Peyer's patch (tissue), 4 donors: ENCODE measurements around the gene BBS1. TPM values are rescaled to one million over a fixed set of nuclear protein-coding genes. Genes with fewer than 3 reads are reported as not detected.

Experiments
- DNase-seq, 3 donors: peaks; one replicate each; pipeline ENCODE4 v3.0.0-alpha.2; 2017 to 2019
- H3K27ac ChIP-seq, 4 donors: fragments of 200-600 bp; sonication (generic); one replicate each; pipeline ENCODE4 v1.5.1; 2016 to 2019
- H3K27me3 ChIP-seq, 2 donors: fragments of 200-600 bp; sonication (generic); one replicate each; pipeline ENCODE4 v1.5.1; 2019
- H3K36me3 ChIP-seq, 3 donors: fragments of 200-600 bp; sonication (generic); one replicate each; pipeline ENCODE4 v1.5.1; 2016 to 2019
- H3K4me1 ChIP-seq, 4 donors: fragments of 200-600 bp; sonication (generic); one replicate each; pipeline ENCODE4 v1.5.1; 2016 to 2019
- H3K4me3 ChIP-seq, 4 donors: fragments of 200-600 bp; sonication (generic); 1 replicate in 3 of 4; 2 replicates in 1 of 4; pipeline ENCODE4 v1.5.1; 2016 to 2019; ENCODE audit warnings: mild to moderate bottlenecking in 1 of 4
- H3K9me3 ChIP-seq, 4 donors: fragments of 200-600 bp; sonication (generic); one replicate each; pipeline ENCODE4 v1.5.1; 2016 to 2019; ENCODE audit warnings: mild to moderate bottlenecking in 1 of 4
- POLR2A ChIP-seq, 2 donors: fragments of 450-650 bp; IDR thresholded peaks; one replicate each; pipeline ENCODE4 v1.5.1; 2017; ENCODE audit warnings: antibody characterized with exemption in 2 of 2, mild to moderate bottlenecking in 2 of 2, moderate library complexity in 2 of 2
- total RNA-seq, 4 donors: library from RNA; depleted of rRNA; stranded (reverse); fragments of >200 nt; gene quantifications; one replicate each; pipeline ENCODE4 v1.1.0, GENCODE V29; 2016
- TF ChIP-seq, protein P1 (sequence below), 6 experiments: fragments of 450-650 bp in 4 of 6; fragments of 200-600 bp in 2 of 6; sonication (generic) in 1 of 6; IDR thresholded peaks; one replicate each; pipeline ENCODE4 v1.5.1; 2017 to 2019; ENCODE audit warnings: antibody characterized with exemption in 6 of 6, mild to moderate bottlenecking in 3 of 6, moderate library complexity in 1 of 6

BBS1 gene
- total RNA-seq, 4 donors from 2014 or later = 25.6 to 167 (median 73.4) TPM

DNA sequence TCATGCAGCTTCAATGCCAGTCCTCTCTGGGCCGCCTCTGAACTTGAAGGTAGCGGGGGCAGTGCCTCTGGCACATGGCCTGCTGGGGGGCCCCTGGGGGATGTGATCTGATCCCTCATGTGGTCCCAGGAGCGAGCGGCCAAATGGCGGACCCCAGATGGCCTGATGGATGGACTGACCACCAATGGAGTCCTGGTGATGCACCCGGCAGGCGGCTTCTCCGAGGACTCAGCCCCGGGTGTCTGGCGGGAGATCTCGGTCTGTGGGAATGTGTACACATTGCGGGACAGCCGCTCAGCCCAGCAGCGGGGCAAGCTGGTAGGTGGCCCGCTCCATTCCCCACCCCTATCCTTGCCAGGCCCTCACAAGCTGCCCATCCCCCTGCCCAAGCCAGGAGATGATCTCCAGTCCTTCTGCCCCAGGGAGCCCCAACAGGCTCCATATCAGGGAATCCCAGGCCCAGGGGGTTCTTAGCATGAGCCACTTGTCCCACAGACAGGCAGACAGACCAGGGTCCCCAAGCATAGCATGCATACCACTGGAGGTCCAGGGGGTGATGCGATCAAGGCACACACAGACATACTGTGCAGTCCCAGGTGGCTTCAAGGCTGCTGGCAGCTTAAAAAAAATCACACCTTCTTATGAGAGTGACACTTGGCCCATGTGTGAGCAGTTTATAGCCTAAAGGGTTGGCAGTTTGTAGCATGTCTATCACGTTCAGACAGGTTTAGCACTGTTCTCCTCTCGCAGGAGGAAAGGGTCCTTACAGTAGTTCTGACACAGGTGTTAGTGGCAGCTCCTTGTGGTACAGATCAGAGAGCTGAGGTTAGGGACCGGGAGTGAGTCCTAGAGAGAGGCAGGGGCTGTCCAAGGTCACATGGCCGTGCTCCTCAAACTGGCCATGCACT lies 36.6 kb upstream of the BBS1 start:
- no peak overlapping the region for H3K4me3 ChIP-seq
- no peak for DNase-seq
- H3K27ac ChIP-seq = no peak overlapping the region
- TF ChIP-seq, protein P1, sequence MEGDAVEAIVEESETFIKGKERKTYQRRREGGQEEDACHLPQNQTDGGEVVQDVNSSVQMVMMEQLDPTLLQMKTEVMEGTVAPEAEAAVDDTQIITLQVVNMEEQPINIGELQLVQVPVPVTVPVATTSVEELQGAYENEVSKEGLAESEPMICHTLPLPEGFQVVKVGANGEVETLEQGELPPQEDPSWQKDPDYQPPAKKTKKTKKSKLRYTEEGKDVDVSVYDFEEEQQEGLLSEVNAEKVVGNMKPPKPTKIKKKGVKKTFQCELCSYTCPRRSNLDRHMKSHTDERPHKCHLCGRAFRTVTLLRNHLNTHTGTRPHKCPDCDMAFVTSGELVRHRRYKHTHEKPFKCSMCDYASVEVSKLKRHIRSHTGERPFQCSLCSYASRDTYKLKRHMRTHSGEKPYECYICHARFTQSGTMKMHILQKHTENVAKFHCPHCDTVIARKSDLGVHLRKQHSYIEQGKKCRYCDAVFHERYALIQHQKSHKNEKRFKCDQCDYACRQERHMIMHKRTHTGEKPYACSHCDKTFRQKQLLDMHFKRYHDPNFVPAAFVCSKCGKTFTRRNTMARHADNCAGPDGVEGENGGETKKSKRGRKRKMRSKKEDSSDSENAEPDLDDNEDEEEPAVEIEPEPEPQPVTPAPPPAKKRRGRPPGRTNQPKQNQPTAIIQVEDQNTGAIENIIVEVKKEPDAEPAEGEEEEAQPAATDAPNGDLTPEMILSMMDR (IDR thresholded peaks at IDR 0.05) = no peak
- TF ChIP-seq POLR2A (IDR thresholded peaks at IDR 0.05) = no peak
- no peaks in the 10 kb centered on the region for H3K27me3 ChIP-seq
- H3K9me3 ChIP-seq = no peaks in the 10 kb centered on the region
- no peaks in the 10 kb centered on the region for H3K4me1 ChIP-seq
- H3K36me3 ChIP-seq = peaks cover 0 to 19% (median 0%) of the 10 kb centered on the region in 3 donors

DNA sequence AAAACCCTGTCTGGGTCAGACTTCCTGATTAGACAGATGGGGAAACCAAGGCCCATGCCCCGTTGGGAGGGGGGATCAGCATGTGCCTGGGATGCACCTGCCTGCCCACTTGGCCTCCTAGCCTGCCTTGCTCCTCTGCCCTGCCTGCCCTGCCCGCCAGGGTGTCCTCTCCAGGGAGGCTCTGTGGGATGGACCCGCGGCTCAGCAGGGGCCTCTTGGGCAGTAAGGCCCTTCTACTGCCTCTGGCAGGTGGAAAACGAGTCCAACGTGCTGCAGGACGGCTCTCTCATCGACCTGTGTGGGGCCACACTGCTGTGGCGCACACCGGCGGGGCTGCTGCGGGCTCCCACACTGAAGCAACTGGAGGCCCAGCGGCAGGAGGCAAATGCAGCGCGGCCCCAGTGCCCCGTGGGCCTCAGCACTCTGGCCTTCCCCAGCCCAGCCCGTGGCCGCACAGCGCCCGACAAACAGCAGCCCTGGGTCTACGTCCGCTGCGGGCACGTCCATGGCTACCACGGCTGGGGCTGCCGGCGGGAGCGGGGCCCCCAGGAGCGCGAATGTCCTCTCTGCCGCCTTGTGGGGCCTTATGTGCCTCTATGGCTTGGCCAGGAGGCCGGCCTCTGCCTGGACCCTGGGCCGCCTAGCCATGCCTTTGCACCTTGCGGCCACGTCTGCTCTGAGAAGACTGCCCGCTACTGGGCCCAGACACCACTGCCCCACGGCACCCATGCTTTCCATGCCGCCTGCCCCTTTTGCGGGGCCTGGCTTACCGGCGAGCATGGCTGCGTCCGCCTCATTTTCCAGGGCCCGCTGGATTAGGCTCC lies 34.9 kb upstream of the BBS1 start:
- Histone ChIP-seq H3K4me3 (no peak overlapping the region), H3K9me3 (no peaks in the 10 kb centered on the region), H3K27me3 (no peaks in the 10 kb centered on the region), H3K36me3 (peaks cover 0 to 19% (median 0%) of the 10 kb centered on the region in 3 donors), H3K4me1 (peaks cover 0 to 8% (median under 1%) of the 10 kb centered on the region in 4 donors), H3K27ac (no peak overlapping the region)
- DNase-seq = no peak
- no peak for TF ChIP-seq POLR2A (IDR thresholded peaks at IDR 0.05)
- TF ChIP-seq, protein P1 (IDR thresholded peaks at IDR 0.05) = no peak

DNA sequence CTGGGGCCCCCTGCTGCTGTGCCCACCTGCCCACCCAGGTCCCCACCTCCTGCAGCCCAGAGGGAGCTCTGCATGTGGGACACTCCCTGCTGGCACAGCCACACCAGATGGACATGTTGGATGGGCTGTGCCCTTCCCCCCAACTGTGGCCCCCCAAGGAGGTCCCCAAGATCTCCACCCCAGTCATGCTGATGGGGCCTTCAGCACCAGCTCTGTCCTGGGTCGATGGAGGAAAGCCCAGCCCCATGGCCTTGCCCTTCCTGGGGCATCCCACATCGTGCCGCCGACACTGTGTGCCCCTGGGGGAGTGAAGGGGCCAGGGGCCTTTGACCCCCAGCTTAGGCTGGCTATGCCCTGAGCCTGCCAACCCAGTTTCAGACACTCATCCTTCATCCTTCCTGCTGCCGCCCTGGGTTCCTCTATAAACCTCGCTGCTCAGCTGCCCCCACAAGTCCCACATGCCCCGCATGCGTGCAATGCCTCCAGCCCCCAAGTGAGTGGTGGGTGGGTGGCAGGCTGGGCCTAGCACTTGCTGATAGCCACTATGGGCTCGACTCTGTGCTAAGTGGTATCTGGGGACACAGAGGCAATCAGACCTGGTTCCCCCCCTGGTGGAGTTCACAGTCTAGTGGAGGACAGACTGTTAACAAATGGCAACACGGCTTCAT lies 34.1 kb upstream of the BBS1 start:
- DNase-seq = no peak
- no peak overlapping the region for H3K4me3 ChIP-seq
- no peak for TF ChIP-seq POLR2A (IDR thresholded peaks at IDR 0.05)
- TF ChIP-seq, protein P1 (IDR thresholded peaks at IDR 0.05) = no peak
- H3K9me3 ChIP-seq = no peaks in the 10 kb centered on the region
- H3K36me3 ChIP-seq = peaks cover 0 to 19% (median 0%) of the 10 kb centered on the region in 3 donors
- no peaks in the 10 kb centered on the region for H3K27me3 ChIP-seq
- H3K27ac ChIP-seq = no peak overlapping the region
- peaks cover 0 to 8% (median 3%) of the 10 kb centered on the region in 4 donors for H3K4me1 ChIP-seq

DNA sequence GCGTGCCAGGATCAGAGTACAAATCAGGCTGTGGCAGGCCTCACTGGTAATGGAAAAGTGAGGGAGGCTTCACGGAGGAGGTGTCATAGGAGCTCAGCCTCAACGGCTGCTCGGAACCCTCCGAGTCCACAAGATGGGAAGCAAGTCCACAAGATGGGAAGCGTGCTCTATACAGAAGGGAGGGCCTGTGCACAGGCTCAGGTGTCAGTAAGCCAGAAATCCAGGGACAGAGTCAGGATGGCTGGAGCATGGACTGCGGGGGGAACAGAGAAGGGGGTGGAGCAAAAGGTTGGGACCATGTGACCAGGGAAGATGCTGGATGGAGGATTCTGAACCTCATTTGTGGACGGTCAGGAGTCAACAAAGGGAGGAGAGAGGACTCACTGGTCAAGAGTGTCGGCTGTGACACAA lies 33.6 kb upstream of the BBS1 start:
- Histone ChIP-seq H3K4me3 (no peak overlapping the region), H3K27me3 (no peaks in the 10 kb centered on the region), H3K9me3 (no peaks in the 10 kb centered on the region), H3K27ac (no peak overlapping the region), H3K36me3 (peaks cover 0 to 19% (median 0%) of the 10 kb centered on the region in 3 donors), H3K4me1 (peaks cover 0 to 8% (median 3%) of the 10 kb centered on the region in 4 donors)
- TF ChIP-seq POLR2A (IDR thresholded peaks at IDR 0.05) = no peak
- TF ChIP-seq, protein P1 (IDR thresholded peaks at IDR 0.05) = no peak
- no peak for DNase-seq
